ENCODE data around the gene RABL6. TPM values are rescaled to one million over a fixed set of nuclear protein-coding genes. Genes with fewer than 3 reads are reported as not detected.

The RABL6 gene
- total RNA-seq, 2 experiments from 2014 or later = 113 to 133 TPM

- no peak overlapping the region for H3K4me2 ChIP-seq (ENCODE audit: low read length)
- POLR2A ChIA-PET = no interaction called here
Observed at GRCh38 chr9:136805207-136805740, 2.5 kb upstream of the RABL6 start.

GRCh38 chr9:136806067-136806466 is 1.7 kb upstream of the RABL6 start:
- POLR2A ChIA-PET = interaction anchor here (2.4 kb wide), 1 partner anchor 12 kb away, joined by 5 read pairs; no protein-coding TSS in a partner anchor
- BruUV-seq (replicated peaks) = no TSS peak
- Histone ChIP-seq H3K79me2 (ENCODE audit: insufficient read depth, low read depth, low read length) (peaks cover 31% of the 10 kb centered on the region), H3K9me3 (ENCODE audit: low read length) (no peaks in the 10 kb centered on the region), H3K9me2 (ENCODE audit: insufficient read depth, low read length) (no peaks in the 10 kb centered on the region), H3K4me3 (ENCODE audit: low read depth, low read length, poor library complexity, severe bottlenecking) (peak overlapping the region; percentile 100), H3K4me2 (ENCODE audit: low read length) (peak overlapping the region; percentile 87; the same call in 1 of the 2 replicates), H3K27ac (ENCODE audit: low read depth, low read length, poor library complexity, severe bottlenecking) (no peak overlapping the region), H2AFZ (ENCODE audit: low read length) (no peak overlapping the region), H4K20me1 (ENCODE audit: insufficient read depth, low read length) (peaks cover 15% of the 10 kb centered on the region; the same call in 1 of the 2 replicates), H3K4me1 (ENCODE audit: insufficient read depth, low read length, poor library complexity, severe bottlenecking) (peaks cover 34% of the 10 kb centered on the region), H3K36me3 (ENCODE audit: insufficient read depth, low read length) (peaks cover 15% of the 10 kb centered on the region)
- CTCF ChIA-PET (ENCODE audit: unreplicated experiment) = interaction anchor here (0.6 kb wide), 1 partner anchor 223 kb away, joined by 3 read pairs; no protein-coding TSS in a partner anchor
- no peak for DNase-seq (ENCODE audit: low spot score)
- TF ChIP-seq CTCF (conservative IDR thresholded peaks at IDR 0.05; ENCODE audit: low read length) (no peak), EZH2phosphoT487 (IDR thresholded peaks at IDR 0.05; ENCODE audit: borderline replicate concordance, low read depth, low read length) (no peak)
- intact Hi-C loops (cut with micrococcal nuclease; ENCODE audit: unreplicated experiment) = loop anchor here (2.0 kb wide), 1 partner anchor 15 kb away; the partner anchor contains the start of gene TMEM141

More at GRCh38 chr9:136805207-136805740, 2.5 kb upstream of the RABL6 start:
- BruUV-seq (replicated peaks) = no TSS peak
- no peak overlapping the region for H2AFZ ChIP-seq (ENCODE audit: low read length)
- intact Hi-C loops (cut with micrococcal nuclease; ENCODE audit: unreplicated experiment) = no loop called here
- no peaks in the 10 kb centered on the region for H3K9me2 ChIP-seq (ENCODE audit: insufficient read depth, low read length)
- no peak for TF ChIP-seq EZH2phosphoT487 (IDR thresholded peaks at IDR 0.05; ENCODE audit: borderline replicate concordance, low read depth, low read length)
- no peak for TF ChIP-seq CTCF (conservative IDR thresholded peaks at IDR 0.05; ENCODE audit: low read length)
- no peak overlapping the region for H3K4me3 ChIP-seq (ENCODE audit: low read depth, low read length, poor library complexity, severe bottlenecking)
- CTCF ChIA-PET (ENCODE audit: unreplicated experiment) = no interaction called here
- peaks cover 23% of the 10 kb centered on the region for H3K79me2 ChIP-seq (ENCODE audit: insufficient read depth, low read depth, low read length)
- H3K4me1 ChIP-seq (ENCODE audit: insufficient read depth, low read length, poor library complexity, severe bottlenecking) = peaks cover 40% of the 10 kb centered on the region
- H3K36me3 ChIP-seq (ENCODE audit: insufficient read depth, low read length) = peaks cover 9% of the 10 kb centered on the region
- H4K20me1 ChIP-seq (ENCODE audit: insufficient read depth, low read length) = peaks cover 15% of the 10 kb centered on the region; the same call in 1 of the 2 replicates
- DNase-seq (ENCODE audit: low spot score) = no peak
- H3K9me3 ChIP-seq (ENCODE audit: low read length) = no peaks in the 10 kb centered on the region
- no peak overlapping the region for H3K27ac ChIP-seq (ENCODE audit: low read depth, low read length, poor library complexity, severe bottlenecking)

- Histone ChIP-seq H3K79me2 (ENCODE audit: insufficient read depth, low read depth, low read length) (peaks cover 38% of the 10 kb centered on the region), H3K36me3 (ENCODE audit: insufficient read depth, low read length) (peaks cover 21% of the 10 kb centered on the region), H3K9me3 (ENCODE audit: low read length) (no peaks in the 10 kb centered on the region), H3K4me1 (ENCODE audit: insufficient read depth, low read length, poor library complexity, severe bottlenecking) (peaks cover 28% of the 10 kb centered on the region), H4K20me1 (ENCODE audit: insufficient read depth, low read length) (peaks cover 15% of the 10 kb centered on the region; the same call in 1 of the 2 replicates), H3K4me2 (ENCODE audit: low read length) (peak overlapping the region; percentile 87), H3K9me2 (ENCODE audit: insufficient read depth, low read length) (no peaks in the 10 kb centered on the region), H3K4me3 (ENCODE audit: low read depth, low read length, poor library complexity, severe bottlenecking) (peak overlapping the region; percentile 100), H3K27ac (ENCODE audit: low read depth, low read length, poor library complexity, severe bottlenecking) (no peak overlapping the region), H2AFZ (ENCODE audit: low read length) (no peak overlapping the region)
- intact Hi-C loops (cut with micrococcal nuclease; ENCODE audit: unreplicated experiment) = loop anchor here (2.0 kb wide), 1 partner anchor 16 kb away; the partner anchor contains the start of gene TMEM141
- no peak for TF ChIP-seq EZH2phosphoT487 (IDR thresholded peaks at IDR 0.05; ENCODE audit: borderline replicate concordance, low read depth, low read length)
- TF ChIP-seq CTCF (conservative IDR thresholded peaks at IDR 0.05; ENCODE audit: low read length) = no peak
- BruUV-seq (replicated peaks) = no TSS peak
- DNase-seq (ENCODE audit: low spot score) = no peak
- POLR2A ChIA-PET = interaction anchor here (1.0 to 2.4 kb wide), 4 partner anchors 11 to 35 kb away, joined by 3 to 5 read pairs (median 3); partner anchors contain the start of gene AJM1
- CTCF ChIA-PET (ENCODE audit: unreplicated experiment) = no interaction called here
Observed at GRCh38 chr9:136806631-136807201, 1.0 kb upstream of the RABL6 start.
